Measurements from ENCODE around the gene ERCC5. TPM values are rescaled to one million over a fixed set of nuclear protein-coding genes. Genes with fewer than 3 reads are reported as not detected.

ERCC5 gene
- total RNA-seq, 4 donors from 2014 or later = 47.1 to 113 (median 85.1) TPM

DNA sequence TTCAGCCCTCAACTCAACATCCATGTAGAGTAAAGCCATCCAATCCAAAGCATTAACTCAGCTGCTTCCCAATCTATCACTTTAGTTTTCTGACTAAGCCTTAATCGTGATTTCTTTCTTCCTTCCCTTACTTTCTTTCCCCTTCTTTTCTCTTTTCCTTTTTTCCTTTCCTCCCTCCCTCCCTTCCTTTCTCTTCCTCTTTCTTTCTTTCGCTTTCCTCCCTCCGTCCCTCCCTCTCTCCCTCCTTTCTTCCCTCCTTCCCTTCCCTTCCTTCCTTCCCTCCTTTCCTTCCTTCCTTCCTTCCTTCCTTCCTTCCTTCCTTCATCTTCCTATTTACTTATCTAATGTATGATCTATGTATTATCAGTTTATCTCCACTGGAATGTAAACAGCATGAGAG lies 71.2 kb downstream of the ERCC5 start:
- no peak for DNase-seq (ENCODE audit: low spot score in 2 of 2)
- Histone ChIP-seq H3K27me3 (no peaks in the 10 kb centered on the region), H3K27ac (no peak overlapping the region), H3K9me3 (no peaks in the 10 kb centered on the region), H3K4me3 (no peak overlapping the region), H3K36me3 (no peaks in the 10 kb centered on the region), H3K4me1 (peaks cover 0 to 11% (median 3%) of the 10 kb centered on the region in 4 donors)
- 75 to 94% methylated on average over 3 of the region's 3 CpGs for WGBS, 2 donors
- TF ChIP-seq EP300 (IDR thresholded peaks at IDR 0.05) (no peak), CTCF (IDR thresholded peaks at IDR 0.05) (no peak), POLR2A (IDR thresholded peaks at IDR 0.05) (no peak)

GRCh38 chr13:102922184-102922583 lies 76.4 kb downstream of the ERCC5 start:
- Histone ChIP-seq H3K36me3 (no peaks in the 10 kb centered on the region), H3K4me1 (no peaks in the 10 kb centered on the region), H3K27me3 (no peaks in the 10 kb centered on the region), H3K27ac (no peak overlapping the region), H3K9me3 (no peaks in the 10 kb centered on the region), H3K4me3 (no peak overlapping the region)
- TF ChIP-seq EP300 (IDR thresholded peaks at IDR 0.05) (no peak), CTCF (IDR thresholded peaks at IDR 0.05) (no peak)
- WGBS, 2 donors = 75 to 79% methylated on average over 5 of the region's 5 CpGs
- DNase-seq (ENCODE audit: low spot score in 2 of 2) = no peak

Other genes with a start within 250 kb of the ERCC5 start
- 10 to 100 TPM; 37.8 to 47.5 (median 43.9) TPM for gene TPP2, start 249.0 kb upstream of the ERCC5 start, total RNA-seq
- not detected for gene METTL21C, start 151.0 kb upstream of the ERCC5 start, total RNA-seq
- gene TEX30, start 72.2 kb upstream of the ERCC5 start, total RNA-seq = 10 to 100 TPM in 1 of 4 donors, 1 to 10 TPM in 3; 4.7 to 16.0 (median 6.1) TPM
- 1 to 10 TPM; 4.5 to 6.6 (median 6.0) TPM for gene POGLUT2, start 47.1 kb upstream of the ERCC5 start, total RNA-seq
- 10 to 100 TPM; 11.8 to 33.5 (median 19.1) TPM for gene BIVM, start 46.9 kb upstream of the ERCC5 start, total RNA-seq
- gene SLC10A2, start 220.4 kb downstream of the ERCC5 start, total RNA-seq = not detected

Measured in tibial nerve (tissue), 4 donors.